NCI-H1105 (cell line): Measurements from ENCODE around the gene PCSK2.

Source experiments
- DNase-seq: peaks from one replicate; lab custom pipeline; 2025; lab: John Stamatoyannopoulos, UW

PCSK2 gene

GRCh38 chr20:17480696-17481095 lies 253.9 kb downstream of the PCSK2 start:
- no peak for DNase-seq

GRCh38 chr20:17481661-17482060 lies 254.8 kb downstream of the PCSK2 start:
- no peak for DNase-seq

- DNase-seq: no peak
Observed at GRCh38 chr20:17482536-17482935, 255.7 kb downstream of the PCSK2 start.

- no peak for DNase-seq
Observed at GRCh38 chr20:17485017-17485416, 258.2 kb downstream of the PCSK2 start.

GRCh38 chr20:17488916-17489600 lies 262.2 kb downstream of the PCSK2 start:
- no peak for DNase-seq

- no peak for DNase-seq
Observed at GRCh38 chr20:17490501-17490900, 263.7 kb downstream of the PCSK2 start.

- no peak for DNase-seq
Observed at GRCh38 chr20:17491041-17491440, 264.2 kb downstream of the PCSK2 start.

- no peak for DNase-seq
Observed at GRCh38 chr20:17491488-17491887, 264.6 kb downstream of the PCSK2 start.

GRCh38 chr20:17493173-17493572 lies 266.3 kb downstream of the PCSK2 start:
- DNase-seq: no peak

- DNase-seq: no peak
Observed at GRCh38 chr20:17494201-17494600, 267.4 kb downstream of the PCSK2 start.

- DNase-seq: peak; percentile 61
Observed at GRCh38 chr20:17495826-17496225, 269.0 kb downstream of the PCSK2 start.

GRCh38 chr20:17497821-17498580 lies 271.2 kb downstream of the PCSK2 start:
- DNase-seq: peak; percentile 59

GRCh38 chr20:17498641-17499040 lies 271.8 kb downstream of the PCSK2 start:
- DNase-seq: no peak

- DNase-seq: no peak
Observed at GRCh38 chr20:17499041-17499440, 272.2 kb downstream of the PCSK2 start.

- DNase-seq: no peak
Observed at GRCh38 chr20:17500271-17500670, 273.4 kb downstream of the PCSK2 start.

GRCh38 chr20:17500826-17501225 lies 274.0 kb downstream of the PCSK2 start:
- DNase-seq: no peak

- DNase-seq: no peak
Observed at GRCh38 chr20:17501701-17502100, 274.9 kb downstream of the PCSK2 start.

- DNase-seq: no peak
Observed at GRCh38 chr20:17502105-17502504, 275.3 kb downstream of the PCSK2 start.

- DNase-seq: no peak
Observed at GRCh38 chr20:17503301-17504065, 276.6 kb downstream of the PCSK2 start.

GRCh38 chr20:17504066-17504897 lies 277.4 kb downstream of the PCSK2 start:
- DNase-seq: no peak

GRCh38 chr20:17504898-17505635 lies 278.2 kb downstream of the PCSK2 start:
- peak; percentile 27 for DNase-seq
